ENCODE data around the gene CRIP2. TPM values are rescaled to one million over a fixed set of nuclear protein-coding genes. Genes with fewer than 3 reads are reported as not detected.

The CRIP2 gene
- total RNA-seq, 1 donor from 2014 or later: 247 TPM

GRCh38 chr14:105475269-105476096, 862 bp downstream of the CRIP2 start:
- Mint-ChIP-seq H3K4me1 (ENCODE audit: low read depth) (peaks cover 42% of the 10 kb centered on the region), H3K27me3 (ENCODE audit: low read depth) (no peaks in the 10 kb centered on the region), H3K27ac (ENCODE audit: unreplicated experiment) (peak overlapping the region; percentile 83), H3K36me3 (ENCODE audit: low read depth) (peaks cover 2% of the 10 kb centered on the region), H3K4me3 (ENCODE audit: unreplicated experiment) (peak overlapping the region; percentile 79), H3K9me3 (ENCODE audit: low read depth) (no peaks in the 10 kb centered on the region)
- TF ChIP-seq CTCF (IDR thresholded peaks at IDR 0.05): no peak
- no peak for DNase-seq (ENCODE audit: low spot score)

- DNase-seq (ENCODE audit: low spot score): no peak
- Mint-ChIP-seq H3K4me3 (ENCODE audit: unreplicated experiment) (peak overlapping the region; percentile 79), H3K27ac (ENCODE audit: unreplicated experiment) (peak overlapping the region; percentile 83), H3K36me3 (ENCODE audit: low read depth) (peaks cover 2% of the 10 kb centered on the region), H3K4me1 (ENCODE audit: low read depth) (peaks cover 50% of the 10 kb centered on the region), H3K9me3 (ENCODE audit: low read depth) (no peaks in the 10 kb centered on the region), H3K27me3 (ENCODE audit: low read depth) (no peaks in the 10 kb centered on the region)
- peak; percentile 9 for TF ChIP-seq CTCF (IDR thresholded peaks at IDR 0.05)
Observed at GRCh38 chr14:105476097-105476830, 1.6 kb downstream of the CRIP2 start.

- H3K27ac Mint-ChIP-seq (ENCODE audit: unreplicated experiment): peak overlapping the region; percentile 83
- peak overlapping the region; percentile 79 for H3K4me3 Mint-ChIP-seq (ENCODE audit: unreplicated experiment)
Observed at GRCh38 chr14:105476831-105477659, 2.4 kb downstream of the CRIP2 start.

GRCh38 chr14:105477660-105478397, 3.2 kb downstream of the CRIP2 start:
- H3K4me1 Mint-ChIP-seq (ENCODE audit: low read depth): peaks cover 53% of the 10 kb centered on the region
- DNase-seq (ENCODE audit: low spot score): no peak
- no peaks in the 10 kb centered on the region for H3K9me3 Mint-ChIP-seq (ENCODE audit: low read depth)
- TF ChIP-seq CTCF (IDR thresholded peaks at IDR 0.05): no peak
- peaks cover 2% of the 10 kb centered on the region for H3K36me3 Mint-ChIP-seq (ENCODE audit: low read depth)
- H3K27me3 Mint-ChIP-seq (ENCODE audit: low read depth): no peaks in the 10 kb centered on the region
- H3K27ac Mint-ChIP-seq (ENCODE audit: unreplicated experiment): peak overlapping the region; percentile 78
- H3K4me3 Mint-ChIP-seq (ENCODE audit: unreplicated experiment): peak overlapping the region; percentile 79

More at GRCh38 chr14:105476831-105477659, 2.4 kb downstream of the CRIP2 start:
- no peaks in the 10 kb centered on the region for H3K9me3 Mint-ChIP-seq (ENCODE audit: low read depth)
- no peaks in the 10 kb centered on the region for H3K27me3 Mint-ChIP-seq (ENCODE audit: low read depth)
- peaks cover 2% of the 10 kb centered on the region for H3K36me3 Mint-ChIP-seq (ENCODE audit: low read depth)
- TF ChIP-seq CTCF (IDR thresholded peaks at IDR 0.05): no peak
- DNase-seq (ENCODE audit: low spot score): no peak
- peaks cover 53% of the 10 kb centered on the region for H3K4me1 Mint-ChIP-seq (ENCODE audit: low read depth)

Data from chondrocyte (in vitro differentiated cells).